ENCODE results near the gene CCT6B. TPM values are rescaled to one million over a fixed set of nuclear protein-coding genes. Genes with fewer than 3 reads are reported as not detected.

Gene CCT6B
- total and polyA plus RNA-seq, 9 of the 15 experiments (the other 6 are each of a cell fraction or from before 2014, with no cell fraction given), result 0.25 to 0.91 (median 0.58) TPM

DNA sequence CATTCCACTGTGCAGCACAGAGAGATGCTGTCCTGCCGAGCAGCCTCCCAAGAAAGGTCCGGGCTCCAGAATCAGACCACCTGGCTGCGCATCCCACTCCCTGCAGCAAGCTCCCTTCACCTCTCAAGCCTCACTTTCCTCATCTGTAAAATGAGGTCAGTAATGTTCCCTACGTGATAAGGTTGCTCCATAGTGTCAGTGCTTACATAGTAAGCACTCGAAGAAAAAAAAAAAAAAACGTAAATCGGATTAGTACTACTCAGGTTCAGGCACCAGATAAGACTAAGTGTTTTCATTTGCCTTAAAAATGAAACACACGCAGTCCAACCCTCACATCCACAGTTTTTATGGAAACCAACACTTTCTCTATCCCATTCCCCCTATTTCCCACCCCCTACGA is 76.7 kb downstream of the CCT6B start (continued):
- TF ChIP-seq, protein P1, sequence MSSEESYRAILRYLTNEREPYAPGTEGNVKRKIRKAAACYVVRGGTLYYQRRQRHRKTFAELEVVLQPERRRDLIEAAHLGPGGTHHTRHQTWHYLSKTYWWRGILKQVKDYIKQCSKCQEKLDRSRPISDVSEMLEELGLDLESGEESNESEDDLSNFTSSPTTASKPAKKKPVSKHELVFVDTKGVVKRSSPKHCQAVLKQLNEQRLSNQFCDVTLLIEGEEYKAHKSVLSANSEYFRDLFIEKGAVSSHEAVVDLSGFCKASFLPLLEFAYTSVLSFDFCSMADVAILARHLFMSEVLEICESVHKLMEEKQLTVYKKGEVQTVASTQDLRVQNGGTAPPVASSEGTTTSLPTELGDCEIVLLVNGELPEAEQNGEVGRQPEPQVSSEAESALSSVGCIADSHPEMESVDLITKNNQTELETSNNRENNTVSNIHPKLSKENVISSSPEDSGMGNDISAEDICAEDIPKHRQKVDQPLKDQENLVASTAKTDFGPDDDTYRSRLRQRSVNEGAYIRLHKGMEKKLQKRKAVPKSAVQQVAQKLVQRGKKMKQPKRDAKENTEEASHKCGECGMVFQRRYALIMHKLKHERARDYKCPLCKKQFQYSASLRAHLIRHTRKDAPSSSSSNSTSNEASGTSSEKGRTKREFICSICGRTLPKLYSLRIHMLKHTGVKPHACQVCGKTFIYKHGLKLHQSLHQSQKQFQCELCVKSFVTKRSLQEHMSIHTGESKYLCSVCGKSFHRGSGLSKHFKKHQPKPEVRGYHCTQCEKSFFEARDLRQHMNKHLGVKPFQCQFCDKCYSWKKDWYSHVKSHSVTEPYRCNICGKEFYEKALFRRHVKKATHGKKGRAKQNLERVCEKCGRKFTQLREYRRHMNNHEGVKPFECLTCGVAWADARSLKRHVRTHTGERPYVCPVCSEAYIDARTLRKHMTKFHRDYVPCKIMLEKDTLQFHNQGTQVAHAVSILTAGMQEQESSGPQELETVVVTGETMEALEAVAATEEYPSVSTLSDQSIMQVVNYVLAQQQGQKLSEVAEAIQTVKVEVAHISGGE (CRISPR knock-in tag; IDR thresholded peaks at IDR 0.05), result no peak
- TF ChIP-seq CHD1 (IDR thresholded peaks at IDR 0.05; ENCODE audit: low read length), result no peak
- no peak for TF ChIP-seq MYBL2 (IDR thresholded peaks at IDR 0.05; ENCODE audit: low read depth)
- TF ChIP-seq MYBL2 (CRISPR knock-in tag; IDR thresholded peaks at IDR 0.05; ENCODE audit: borderline replicate concordance), result no peak
- TF ChIP-seq PYGO2 (tag; IDR thresholded peaks at IDR 0.05), result no peak
- no peak for TF ChIP-seq ERF (CRISPR knock-in tag; IDR thresholded peaks at IDR 0.05)
- TF ChIP-seq CBFB (CRISPR knock-in tag; IDR thresholded peaks at IDR 0.05), result no peak
- TF ChIP-seq, protein P2, sequence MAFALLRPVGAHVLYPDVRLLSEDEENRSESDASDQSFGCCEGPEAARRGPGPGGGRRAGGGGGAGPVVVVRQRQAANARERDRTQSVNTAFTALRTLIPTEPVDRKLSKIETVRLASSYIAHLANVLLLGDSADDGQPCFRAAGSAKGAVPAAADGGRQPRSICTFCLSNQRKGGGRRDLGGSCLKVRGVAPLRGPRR (CRISPR knock-in tag; IDR thresholded peaks at IDR 0.05), result no peak
- TF ChIP-seq, protein P3, sequence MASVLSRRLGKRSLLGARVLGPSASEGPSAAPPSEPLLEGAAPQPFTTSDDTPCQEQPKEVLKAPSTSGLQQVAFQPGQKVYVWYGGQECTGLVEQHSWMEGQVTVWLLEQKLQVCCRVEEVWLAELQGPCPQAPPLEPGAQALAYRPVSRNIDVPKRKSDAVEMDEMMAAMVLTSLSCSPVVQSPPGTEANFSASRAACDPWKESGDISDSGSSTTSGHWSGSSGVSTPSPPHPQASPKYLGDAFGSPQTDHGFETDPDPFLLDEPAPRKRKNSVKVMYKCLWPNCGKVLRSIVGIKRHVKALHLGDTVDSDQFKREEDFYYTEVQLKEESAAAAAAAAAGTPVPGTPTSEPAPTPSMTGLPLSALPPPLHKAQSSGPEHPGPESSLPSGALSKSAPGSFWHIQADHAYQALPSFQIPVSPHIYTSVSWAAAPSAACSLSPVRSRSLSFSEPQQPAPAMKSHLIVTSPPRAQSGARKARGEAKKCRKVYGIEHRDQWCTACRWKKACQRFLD (CRISPR knock-in tag; IDR thresholded peaks at IDR 0.05), result 0 out of 2 replicates have a peak, but pooled peaks have one; percentile 39
- no peak for TF ChIP-seq SIX5 (IDR thresholded peaks at IDR 0.05; ENCODE audit: borderline replicate concordance in 1 of 2, insufficient read depth in 1 of 2, low read depth in 1 of 2, low read length in 2 of 2)
